Body of pancreas (tissue), 4 donors: Measurements from ENCODE around the gene PDCD1.
"Not testable (repeated sequence)": the region's sequence is repeated elsewhere in the genome, so short reads cannot be mapped to it uniquely, and the experiment has no call there.

Experiments
- POLR2A ChIP-seq, 3 donors: fragments of 450-650 bp; IDR thresholded peaks; one replicate each; pipeline ENCODE4 v1.6.1; 2016; ENCODE audit warnings: antibody characterized with exemption in 3 of 3, mild to moderate bottlenecking in 2 of 3
- TF ChIP-seq, protein P1 (sequence below), 7 experiments: fragments of 450-650 bp in 4 of 7; fragments of 200-600 bp in 3 of 7; sonication (generic) in 3 of 7; IDR thresholded peaks; one replicate each; pipeline ENCODE4 v1.5.1; 2016 to 2019; ENCODE audit warnings: antibody characterized with exemption in 7 of 7

DNA sequence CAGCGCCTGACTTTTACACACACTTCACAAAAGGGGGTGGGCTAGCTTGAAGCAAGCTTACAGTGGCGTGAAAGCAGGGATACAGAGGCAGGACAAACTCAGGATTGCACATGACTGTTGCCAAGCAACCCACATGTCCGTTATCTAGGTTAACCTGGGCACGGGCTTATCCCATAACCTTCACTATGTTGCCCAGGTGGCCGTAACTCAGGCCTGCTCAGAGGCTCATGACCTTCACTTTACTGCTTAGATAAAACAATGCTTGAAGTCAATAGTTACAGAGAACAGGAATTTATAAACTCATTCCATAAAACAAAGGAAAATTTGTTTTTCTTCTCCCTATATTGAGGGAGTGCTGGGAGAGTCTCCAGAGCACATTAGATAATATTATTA is 47.7 kb upstream of the PDCD1 start:
- TF ChIP-seq, protein P1, sequence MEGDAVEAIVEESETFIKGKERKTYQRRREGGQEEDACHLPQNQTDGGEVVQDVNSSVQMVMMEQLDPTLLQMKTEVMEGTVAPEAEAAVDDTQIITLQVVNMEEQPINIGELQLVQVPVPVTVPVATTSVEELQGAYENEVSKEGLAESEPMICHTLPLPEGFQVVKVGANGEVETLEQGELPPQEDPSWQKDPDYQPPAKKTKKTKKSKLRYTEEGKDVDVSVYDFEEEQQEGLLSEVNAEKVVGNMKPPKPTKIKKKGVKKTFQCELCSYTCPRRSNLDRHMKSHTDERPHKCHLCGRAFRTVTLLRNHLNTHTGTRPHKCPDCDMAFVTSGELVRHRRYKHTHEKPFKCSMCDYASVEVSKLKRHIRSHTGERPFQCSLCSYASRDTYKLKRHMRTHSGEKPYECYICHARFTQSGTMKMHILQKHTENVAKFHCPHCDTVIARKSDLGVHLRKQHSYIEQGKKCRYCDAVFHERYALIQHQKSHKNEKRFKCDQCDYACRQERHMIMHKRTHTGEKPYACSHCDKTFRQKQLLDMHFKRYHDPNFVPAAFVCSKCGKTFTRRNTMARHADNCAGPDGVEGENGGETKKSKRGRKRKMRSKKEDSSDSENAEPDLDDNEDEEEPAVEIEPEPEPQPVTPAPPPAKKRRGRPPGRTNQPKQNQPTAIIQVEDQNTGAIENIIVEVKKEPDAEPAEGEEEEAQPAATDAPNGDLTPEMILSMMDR (IDR thresholded peaks at IDR 0.05): not testable (repeated sequence)
- TF ChIP-seq POLR2A (IDR thresholded peaks at IDR 0.05): not testable (repeated sequence)
